D721Med (cell line): ENCODE measurements around the gene SPRR5.

ENCODE experiments used
- DNase-seq: peaks from one replicate; pipeline ENCODE4 v3.0.0; 2011; ENCODE audit warnings: low spot score; ENCODE audit not compliant: insufficient read length
- FAIRE-seq: peaks from 2 replicates; lab custom pipeline; 2011; peaks lifted over from hg19 to GRCh38; lab: Jason Lieb, UNC
- TF ChIP-seq, protein P1 (sequence below): IDR thresholded peaks from 2 replicates; pipeline ENCODE4 v1.5.1; 2012; ENCODE audit warnings: mild to moderate bottlenecking, control low read depth; ENCODE audit not compliant: insufficient read depth; ENCODE audit errors: missing control alignments

The SPRR5 gene

DNA sequence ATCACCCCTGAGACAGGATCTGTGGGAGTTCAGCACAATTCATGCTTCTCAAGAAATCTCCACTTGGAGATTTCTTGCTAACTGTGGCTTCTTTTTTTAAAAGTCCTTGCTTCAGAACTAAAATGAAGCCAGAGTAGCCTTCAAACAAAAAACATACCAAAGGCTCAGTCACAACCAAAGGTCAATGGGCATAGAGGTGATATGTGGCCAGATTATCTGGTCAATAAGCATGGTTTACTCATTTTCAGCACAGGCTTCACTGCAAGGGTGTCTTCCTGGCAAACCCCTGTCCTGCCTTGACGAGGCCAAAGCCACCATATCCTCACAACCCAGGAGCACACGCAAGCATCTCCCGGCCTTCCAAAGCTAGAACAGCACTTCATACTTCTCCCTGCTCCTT lies 12.3 kb downstream of the SPRR5 start:
- TF ChIP-seq, protein P1, sequence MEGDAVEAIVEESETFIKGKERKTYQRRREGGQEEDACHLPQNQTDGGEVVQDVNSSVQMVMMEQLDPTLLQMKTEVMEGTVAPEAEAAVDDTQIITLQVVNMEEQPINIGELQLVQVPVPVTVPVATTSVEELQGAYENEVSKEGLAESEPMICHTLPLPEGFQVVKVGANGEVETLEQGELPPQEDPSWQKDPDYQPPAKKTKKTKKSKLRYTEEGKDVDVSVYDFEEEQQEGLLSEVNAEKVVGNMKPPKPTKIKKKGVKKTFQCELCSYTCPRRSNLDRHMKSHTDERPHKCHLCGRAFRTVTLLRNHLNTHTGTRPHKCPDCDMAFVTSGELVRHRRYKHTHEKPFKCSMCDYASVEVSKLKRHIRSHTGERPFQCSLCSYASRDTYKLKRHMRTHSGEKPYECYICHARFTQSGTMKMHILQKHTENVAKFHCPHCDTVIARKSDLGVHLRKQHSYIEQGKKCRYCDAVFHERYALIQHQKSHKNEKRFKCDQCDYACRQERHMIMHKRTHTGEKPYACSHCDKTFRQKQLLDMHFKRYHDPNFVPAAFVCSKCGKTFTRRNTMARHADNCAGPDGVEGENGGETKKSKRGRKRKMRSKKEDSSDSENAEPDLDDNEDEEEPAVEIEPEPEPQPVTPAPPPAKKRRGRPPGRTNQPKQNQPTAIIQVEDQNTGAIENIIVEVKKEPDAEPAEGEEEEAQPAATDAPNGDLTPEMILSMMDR: no peak
- DNase-seq (no peak), FAIRE-seq (no peak)

DNA sequence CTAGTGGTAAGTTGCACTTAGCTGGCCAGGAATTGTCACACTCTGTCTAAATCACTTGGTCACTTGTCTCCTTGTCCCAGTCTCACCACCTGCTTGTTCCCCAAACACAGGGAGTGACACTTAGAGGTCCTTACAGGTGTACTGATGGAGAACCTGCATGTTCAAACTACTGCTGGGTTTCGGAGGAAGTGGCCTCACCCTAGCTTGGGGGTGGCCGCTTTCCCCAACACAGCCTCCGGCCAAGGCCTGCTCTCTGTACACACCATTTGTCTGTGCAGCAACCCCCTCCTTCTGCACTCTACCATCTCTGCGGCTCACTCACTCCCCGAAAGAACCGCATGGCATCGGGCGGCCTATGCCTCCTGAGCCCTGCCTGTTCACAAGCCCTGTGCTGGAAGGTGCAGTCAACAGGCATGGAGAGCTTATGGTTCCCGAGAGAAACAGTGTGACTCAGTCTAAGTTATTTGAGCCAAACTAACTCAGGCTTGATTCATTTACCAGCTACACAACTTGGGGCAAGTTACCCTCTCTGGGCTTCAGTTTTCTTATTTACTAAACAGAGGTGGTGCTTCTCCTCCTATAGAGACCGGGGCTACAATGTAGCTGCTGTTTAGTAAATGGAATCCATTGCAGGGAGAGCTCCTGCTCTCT lies 12.9 kb downstream of the SPRR5 start:
- no peak for FAIRE-seq
- no peak for DNase-seq
- TF ChIP-seq, protein P1: no peak

DNA sequence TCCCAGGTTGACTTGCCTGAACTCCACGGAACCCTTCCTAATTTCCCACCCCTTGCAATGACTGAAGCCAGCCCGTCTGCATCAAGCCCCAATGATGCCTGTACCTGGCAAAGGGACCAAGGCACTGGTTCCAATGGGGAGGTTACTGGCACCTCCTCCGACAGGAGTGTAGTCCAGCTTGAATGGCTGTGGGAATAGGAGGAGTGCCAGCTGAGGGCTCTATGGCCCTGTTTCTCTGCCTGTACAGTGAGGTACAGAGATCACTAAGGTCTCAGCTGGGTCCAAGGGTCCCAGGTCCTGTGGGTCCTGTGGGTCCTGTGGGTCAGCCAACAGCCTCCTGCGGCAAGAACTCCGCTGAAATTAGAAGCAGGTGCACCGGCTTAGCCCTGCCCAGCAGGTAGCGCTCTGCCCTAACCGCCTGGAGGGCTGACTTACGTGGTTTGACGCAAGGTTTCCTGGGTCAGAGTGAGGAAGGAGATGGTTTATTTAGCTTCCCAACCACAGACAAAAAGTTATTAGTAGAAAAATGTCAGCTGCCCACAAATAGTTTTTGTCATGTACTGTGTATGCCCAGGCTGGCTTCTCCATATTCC lies 13.5 kb downstream of the SPRR5 start:
- FAIRE-seq: no peak
- DNase-seq: no peak
- TF ChIP-seq, protein P1: no peak

DNA sequence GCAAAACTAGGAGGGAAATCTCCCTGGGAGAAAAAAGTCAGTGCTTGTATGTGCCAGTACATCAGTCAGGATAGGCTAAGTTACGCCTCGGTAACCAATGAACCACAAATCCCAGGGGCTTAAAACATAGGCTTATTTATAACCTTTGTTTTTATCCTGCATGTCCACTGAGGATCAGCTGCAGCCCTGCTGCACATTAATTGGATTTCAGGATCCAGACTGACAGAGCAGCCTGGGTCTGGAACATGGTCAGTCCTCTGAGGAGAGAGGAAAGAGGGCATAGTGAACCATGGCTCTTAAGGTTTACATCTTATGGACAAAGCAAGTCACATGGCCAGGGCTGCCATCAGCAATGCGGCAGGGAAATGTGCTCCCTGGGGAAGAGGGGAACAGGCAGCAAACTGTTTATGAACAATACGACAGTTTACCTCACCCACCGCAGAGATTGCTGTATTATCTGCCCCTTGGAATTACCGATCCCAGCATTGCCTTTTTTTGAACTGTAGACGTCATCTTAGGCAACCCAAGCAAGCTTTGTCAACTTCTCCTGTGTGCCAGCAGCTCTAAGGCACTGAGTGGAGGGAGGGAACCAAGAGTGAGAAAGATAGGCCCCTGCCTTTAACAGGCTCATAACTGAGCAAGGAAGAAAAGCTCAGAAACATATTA lies 14.4 kb downstream of the SPRR5 start:
- TF ChIP-seq, protein P1: no peak
- FAIRE-seq (no peak), DNase-seq (no peak)

DNA sequence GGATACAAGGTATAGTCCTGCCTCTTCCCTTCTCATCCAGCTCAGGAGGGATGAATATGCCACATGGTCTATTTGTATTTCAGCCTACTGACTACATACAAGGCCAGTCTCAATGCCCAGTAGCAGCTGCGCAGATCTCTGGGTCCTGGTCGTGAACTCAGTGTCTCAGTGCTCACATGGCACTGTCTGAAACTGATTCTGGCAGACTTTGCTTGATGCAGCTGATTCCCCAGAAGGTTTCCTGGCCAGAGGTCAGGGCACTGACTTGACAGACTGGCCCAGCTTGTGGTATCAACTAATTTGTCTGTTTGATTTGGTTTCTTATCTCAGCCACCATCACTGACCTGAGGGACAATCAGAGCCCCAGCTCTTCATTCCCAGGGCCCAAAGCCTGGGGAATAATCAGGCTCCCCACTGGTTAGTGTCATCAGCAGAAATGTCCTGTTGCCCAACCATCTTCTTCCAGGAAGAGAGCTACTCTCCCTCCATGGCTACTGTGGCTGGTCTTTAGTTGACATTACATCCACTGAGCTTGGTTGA lies 15.9 kb downstream of the SPRR5 start:
- TF ChIP-seq, protein P1: no peak
- DNase-seq: no peak

DNA sequence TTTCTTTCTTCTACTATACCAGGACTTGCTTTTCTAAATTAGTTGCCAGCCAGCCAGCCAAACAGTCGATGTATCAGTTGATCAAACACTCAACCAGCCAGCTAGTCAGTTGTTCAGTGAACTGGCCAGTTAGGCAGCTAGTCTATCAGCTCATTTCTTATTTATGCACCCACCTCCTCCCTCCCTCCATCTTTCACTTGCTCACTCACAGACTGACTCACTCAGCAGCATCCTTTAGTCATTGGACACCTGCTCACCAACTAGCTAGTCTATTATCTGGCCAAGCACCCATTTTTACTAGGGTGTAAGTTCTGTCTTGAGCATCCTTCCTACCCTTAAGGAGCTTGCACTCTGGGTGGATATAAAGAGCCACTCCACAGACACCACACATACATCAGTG lies 17.5 kb downstream of the SPRR5 start:
- DNase-seq: no peak
- TF ChIP-seq, protein P1: no peak
- no peak for FAIRE-seq

More for the DNA sequence above, 15.9 kb downstream of the SPRR5 start:
- no peak for FAIRE-seq
